GM23248 (cell line): ENCODE data around the gene LRCH4.

Experiments used
- EZH2 ChIP-seq: fragments of 200-600 bp; sonication (generic); IDR thresholded peaks from 2 replicates; pipeline ENCODE4 v1.6.1; 2018; ENCODE audit warnings: antibody characterized with exemption, mild to moderate bottlenecking; ENCODE audit not compliant: insufficient read depth, poor library complexity, severe bottlenecking
- EZH2phosphoT487 ChIP-seq: fragments of 200-600 bp; sonication (generic); IDR thresholded peaks from 2 replicates; pipeline ENCODE4 v1.6.1; 2018; ENCODE audit warnings: antibody characterized with exemption, moderate library complexity, mild to moderate bottlenecking, low read depth; ENCODE audit not compliant: insufficient read depth

- TF ChIP-seq EZH2 (no peak), EZH2phosphoT487 (no peak)
Observed at GRCh38 chr7:100582041-100582579, 3.8 kb downstream of the LRCH4 start.
